Neural cell (in vitro differentiated cells): Measurements from ENCODE around the gene KCTD2.

Source experiments
- EZH2 ChIP-seq: fragments of 200-600, 300-800 bp; shearing (Covaris generic), sonication (generic); IDR thresholded peaks from 2 replicates; pipeline ENCODE4 v1.6.1; 2014; ENCODE audit warnings: antibody characterized with exemption, low read length, borderline replicate concordance, mild to moderate bottlenecking; ENCODE audit not compliant: insufficient read depth, poor library complexity, severe bottlenecking
- MXI1 ChIP-seq: fragments of 450-650 bp; conservative IDR thresholded peaks from 2 replicates; pipeline ENCODE4 v1.6.1; 2014; ENCODE audit warnings: antibody characterized with exemption, mild to moderate bottlenecking; ENCODE audit not compliant: poor library complexity, severe bottlenecking
- POLR2AphosphoS5 ChIP-seq: IDR thresholded peaks from 2 replicates; pipeline ENCODE4 v1.6.1; 2012
- RAD21 ChIP-seq: fragments of 450-650 bp; conservative IDR thresholded peaks from 2 replicates; pipeline ENCODE4 v1.6.1; 2014; ENCODE audit warnings: antibody characterized with exemption, mild to moderate bottlenecking, moderate library complexity
- SMC3 ChIP-seq: fragments of 450-650 bp; conservative IDR thresholded peaks from 2 replicates; pipeline ENCODE4 v1.6.1; 2014; ENCODE audit warnings: antibody characterized with exemption, mild to moderate bottlenecking, moderate library complexity; ENCODE audit not compliant: poor library complexity
- TAF1 ChIP-seq: IDR thresholded peaks from 2 replicates; pipeline ENCODE4 v1.6.1; 2012; ENCODE audit warnings: low read depth
- TF ChIP-seq, protein P1 (sequence below): fragments of 450-650 bp; IDR thresholded peaks from 2 replicates; pipeline ENCODE4 v1.5.1; 2014; ENCODE audit warnings: antibody characterized with exemption, mild to moderate bottlenecking, moderate library complexity; ENCODE audit not compliant: poor library complexity, severe bottlenecking
- TF ChIP-seq, protein P2 (sequence below): IDR thresholded peaks from 2 replicates; pipeline ENCODE4 v1.6.1; 2012; ENCODE audit warnings: borderline replicate concordance

DNA sequence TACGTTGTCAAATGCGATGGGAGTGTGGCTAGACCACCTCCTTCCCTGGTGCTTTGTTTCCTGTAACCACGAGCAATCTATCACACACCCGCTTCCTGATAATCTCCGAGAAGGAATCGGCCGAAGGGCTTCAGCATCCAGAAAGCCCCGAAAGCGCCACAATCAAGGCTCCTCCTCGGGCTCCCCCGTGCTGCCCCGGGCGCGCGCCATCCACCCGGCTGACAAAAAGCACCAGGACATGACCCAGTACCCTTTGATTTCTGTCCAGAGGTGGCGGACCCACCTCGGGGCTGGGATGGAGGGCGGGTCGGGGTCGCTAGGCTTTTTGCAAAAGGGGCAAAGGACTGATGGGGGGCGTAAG, 62.0 kb downstream of the KCTD2 start:
- TF ChIP-seq, protein P1, sequence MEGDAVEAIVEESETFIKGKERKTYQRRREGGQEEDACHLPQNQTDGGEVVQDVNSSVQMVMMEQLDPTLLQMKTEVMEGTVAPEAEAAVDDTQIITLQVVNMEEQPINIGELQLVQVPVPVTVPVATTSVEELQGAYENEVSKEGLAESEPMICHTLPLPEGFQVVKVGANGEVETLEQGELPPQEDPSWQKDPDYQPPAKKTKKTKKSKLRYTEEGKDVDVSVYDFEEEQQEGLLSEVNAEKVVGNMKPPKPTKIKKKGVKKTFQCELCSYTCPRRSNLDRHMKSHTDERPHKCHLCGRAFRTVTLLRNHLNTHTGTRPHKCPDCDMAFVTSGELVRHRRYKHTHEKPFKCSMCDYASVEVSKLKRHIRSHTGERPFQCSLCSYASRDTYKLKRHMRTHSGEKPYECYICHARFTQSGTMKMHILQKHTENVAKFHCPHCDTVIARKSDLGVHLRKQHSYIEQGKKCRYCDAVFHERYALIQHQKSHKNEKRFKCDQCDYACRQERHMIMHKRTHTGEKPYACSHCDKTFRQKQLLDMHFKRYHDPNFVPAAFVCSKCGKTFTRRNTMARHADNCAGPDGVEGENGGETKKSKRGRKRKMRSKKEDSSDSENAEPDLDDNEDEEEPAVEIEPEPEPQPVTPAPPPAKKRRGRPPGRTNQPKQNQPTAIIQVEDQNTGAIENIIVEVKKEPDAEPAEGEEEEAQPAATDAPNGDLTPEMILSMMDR = no peak
- TF ChIP-seq POLR2AphosphoS5 (no peak), SMC3 (no peak), MXI1 (no peak), RAD21 (no peak), EZH2 (no peak), TAF1 (no peak)
- TF ChIP-seq, protein P2, sequence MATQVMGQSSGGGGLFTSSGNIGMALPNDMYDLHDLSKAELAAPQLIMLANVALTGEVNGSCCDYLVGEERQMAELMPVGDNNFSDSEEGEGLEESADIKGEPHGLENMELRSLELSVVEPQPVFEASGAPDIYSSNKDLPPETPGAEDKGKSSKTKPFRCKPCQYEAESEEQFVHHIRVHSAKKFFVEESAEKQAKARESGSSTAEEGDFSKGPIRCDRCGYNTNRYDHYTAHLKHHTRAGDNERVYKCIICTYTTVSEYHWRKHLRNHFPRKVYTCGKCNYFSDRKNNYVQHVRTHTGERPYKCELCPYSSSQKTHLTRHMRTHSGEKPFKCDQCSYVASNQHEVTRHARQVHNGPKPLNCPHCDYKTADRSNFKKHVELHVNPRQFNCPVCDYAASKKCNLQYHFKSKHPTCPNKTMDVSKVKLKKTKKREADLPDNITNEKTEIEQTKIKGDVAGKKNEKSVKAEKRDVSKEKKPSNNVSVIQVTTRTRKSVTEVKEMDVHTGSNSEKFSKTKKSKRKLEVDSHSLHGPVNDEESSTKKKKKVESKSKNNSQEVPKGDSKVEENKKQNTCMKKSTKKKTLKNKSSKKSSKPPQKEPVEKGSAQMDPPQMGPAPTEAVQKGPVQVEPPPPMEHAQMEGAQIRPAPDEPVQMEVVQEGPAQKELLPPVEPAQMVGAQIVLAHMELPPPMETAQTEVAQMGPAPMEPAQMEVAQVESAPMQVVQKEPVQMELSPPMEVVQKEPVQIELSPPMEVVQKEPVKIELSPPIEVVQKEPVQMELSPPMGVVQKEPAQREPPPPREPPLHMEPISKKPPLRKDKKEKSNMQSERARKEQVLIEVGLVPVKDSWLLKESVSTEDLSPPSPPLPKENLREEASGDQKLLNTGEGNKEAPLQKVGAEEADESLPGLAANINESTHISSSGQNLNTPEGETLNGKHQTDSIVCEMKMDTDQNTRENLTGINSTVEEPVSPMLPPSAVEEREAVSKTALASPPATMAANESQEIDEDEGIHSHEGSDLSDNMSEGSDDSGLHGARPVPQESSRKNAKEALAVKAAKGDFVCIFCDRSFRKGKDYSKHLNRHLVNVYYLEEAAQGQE = no peak
